Measurements from ENCODE around the gene SFRP2. TPM values are rescaled to one million over a fixed set of nuclear protein-coding genes. Genes with fewer than 3 reads are reported as not detected.

Gene SFRP2
- total and polyA plus RNA-seq, 2 donors (not counting 1 experiment from before 2014, with no cell fraction given): not detected

DNA sequence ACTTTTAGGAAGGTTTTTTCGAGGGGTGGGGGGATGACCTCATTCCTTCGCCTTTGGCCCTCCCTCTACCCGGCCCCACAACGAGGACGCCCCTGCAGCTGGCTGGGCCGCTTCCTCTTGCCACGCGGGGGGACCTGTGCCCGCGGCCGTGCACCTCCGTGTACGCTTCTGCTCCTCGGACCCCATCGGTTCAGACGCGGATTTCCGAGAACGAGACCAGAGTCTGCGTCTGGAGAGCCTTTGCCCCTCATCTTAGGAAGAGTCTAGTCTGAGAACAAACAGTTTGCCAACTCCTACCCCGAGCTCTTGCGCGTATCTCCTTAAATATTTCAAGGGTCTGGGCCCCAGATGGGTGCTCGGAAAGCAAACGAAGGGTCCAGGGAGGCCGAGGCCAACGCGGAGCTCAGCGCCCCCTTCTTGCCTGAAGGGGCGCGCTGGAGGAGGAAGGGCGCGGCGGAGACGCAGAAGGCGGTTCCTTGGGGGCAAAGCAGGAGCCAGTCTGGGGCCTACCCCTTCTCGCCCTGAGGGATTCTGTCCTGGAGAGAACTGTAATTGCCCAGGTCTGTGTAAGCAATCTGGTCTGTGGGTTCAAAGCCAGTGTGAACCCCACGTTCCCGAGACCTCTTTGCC, 3.9 kb upstream of the SFRP2 start:
- intact Hi-C loops (cut with micrococcal nuclease): no loop called here
- CTCF ChIA-PET: no interaction called here
- H3K4me3 ChIP-seq (ENCODE audit: control extremely low read depth in 1 of 5, extremely low read depth in 1 of 5, insufficient read depth in 1 of 5, low read depth in 2 of 5, low read length in 4 of 5): peak overlapping the region in 3 of 5 experiments; percentile 17 to 33 (median 31)
- H3K27me3 ChIP-seq (replicated peaks in 1 of 4; ENCODE audit: control extremely low read depth in 1 of 4, control insufficient read depth in 3 of 4, insufficient read depth in 4 of 4, low read length in 3 of 4): peaks cover 0 to 68% (median 51%) of the 10 kb centered on the region in 4 experiments
- DNase-seq: peak; percentile 27
- no peak overlapping the region for H3K27ac Mint-ChIP-seq
- POLR2A ChIA-PET: no interaction called here
- 17% methylated on average over 36 of the region's 39 CpGs for whole genome bisulfite sequencing (ENCODE audit: insufficient coverage)
- no peak for ATAC-seq (ENCODE audit: low read depth)
- no peaks in the 10 kb centered on the region for H4K20me1 ChIP-seq (ENCODE audit: control insufficient read depth, insufficient read depth, low read length, poor library complexity, severe bottlenecking)
- H3K9me3 ChIP-seq (ENCODE audit: control extremely low read depth in 1 of 3, control insufficient read depth in 2 of 3, insufficient read depth in 1 of 3, low read length in 2 of 3): peaks cover 0 to 4% (median 0%) of the 10 kb centered on the region in 3 donors
- peaks cover 88% of the 10 kb centered on the region for H3K27me3 Mint-ChIP-seq
- H3K79me2 ChIP-seq (ENCODE audit: control insufficient read depth, insufficient read depth, low read length): no peaks in the 10 kb centered on the region
- TF ChIP-seq EZH2 (IDR thresholded peaks at IDR 0.05; ENCODE audit: borderline replicate concordance, insufficient read depth, low read depth, low read length, poor library complexity, severe bottlenecking): no peak
- TF ChIP-seq, protein P1, sequence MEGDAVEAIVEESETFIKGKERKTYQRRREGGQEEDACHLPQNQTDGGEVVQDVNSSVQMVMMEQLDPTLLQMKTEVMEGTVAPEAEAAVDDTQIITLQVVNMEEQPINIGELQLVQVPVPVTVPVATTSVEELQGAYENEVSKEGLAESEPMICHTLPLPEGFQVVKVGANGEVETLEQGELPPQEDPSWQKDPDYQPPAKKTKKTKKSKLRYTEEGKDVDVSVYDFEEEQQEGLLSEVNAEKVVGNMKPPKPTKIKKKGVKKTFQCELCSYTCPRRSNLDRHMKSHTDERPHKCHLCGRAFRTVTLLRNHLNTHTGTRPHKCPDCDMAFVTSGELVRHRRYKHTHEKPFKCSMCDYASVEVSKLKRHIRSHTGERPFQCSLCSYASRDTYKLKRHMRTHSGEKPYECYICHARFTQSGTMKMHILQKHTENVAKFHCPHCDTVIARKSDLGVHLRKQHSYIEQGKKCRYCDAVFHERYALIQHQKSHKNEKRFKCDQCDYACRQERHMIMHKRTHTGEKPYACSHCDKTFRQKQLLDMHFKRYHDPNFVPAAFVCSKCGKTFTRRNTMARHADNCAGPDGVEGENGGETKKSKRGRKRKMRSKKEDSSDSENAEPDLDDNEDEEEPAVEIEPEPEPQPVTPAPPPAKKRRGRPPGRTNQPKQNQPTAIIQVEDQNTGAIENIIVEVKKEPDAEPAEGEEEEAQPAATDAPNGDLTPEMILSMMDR (IDR thresholded peaks at IDR 0.05): no peak
- peak overlapping the region; percentile 55 for H2AFZ ChIP-seq (ENCODE audit: insufficient read depth, low read depth, low read length, poor library complexity, severe bottlenecking)
- peak overlapping the region; percentile 89 for H3K4me3 Mint-ChIP-seq
- peaks cover 46 to 50% of the 10 kb centered on the region in 2 donors for H3K4me1 ChIP-seq (ENCODE audit: control insufficient read depth in 2 of 2, insufficient read depth in 2 of 2, low read length in 2 of 2)
- H3K27ac ChIP-seq (ENCODE audit: low read length in 2 of 2): no peak overlapping the region
- H3K9me3 Mint-ChIP-seq (ENCODE audit: insufficient read depth): no peaks in the 10 kb centered on the region
- H3K4me2 ChIP-seq (replicated peaks; ENCODE audit: low read depth, low read length, poor library complexity, severe bottlenecking): peak overlapping the region; percentile 79
- H3K9ac ChIP-seq (ENCODE audit: low read length): peak overlapping the region; percentile 28
- H3K36me3 ChIP-seq (replicated peaks in 1 of 2; ENCODE audit: control extremely low read depth in 1 of 2, control insufficient read depth in 1 of 2, extremely low read depth in 1 of 2, insufficient read depth in 2 of 2, low read length in 1 of 2): no peaks in the 10 kb centered on the region
- peaks cover 43% of the 10 kb centered on the region for H3K4me1 Mint-ChIP-seq
